Subcutaneous adipose tissue (tissue), 4 donors: ENCODE data around the gene PRKCB. TPM values are rescaled to one million over a fixed set of nuclear protein-coding genes. Genes with fewer than 3 reads are reported as not detected.

Source experiments
- total RNA-seq, 4 donors: library from RNA; depleted of rRNA; stranded (reverse); fragments of >200 nt; gene quantifications; one replicate each; pipeline ENCODE4 v1.1.0, GENCODE V29; 2016
- TF ChIP-seq, protein P1 (sequence below): fragments of 450-650 bp; IDR thresholded peaks from one replicate; pipeline ENCODE4 v1.5.1; 2016; ENCODE audit warnings: low read depth, mild to moderate bottlenecking, control low read depth, antibody characterized with exemption, moderate library complexity

PRKCB gene
- total RNA-seq, 4 donors from 2014 or later: 3.4 to 16.5 (median 5.7) TPM

DNA sequence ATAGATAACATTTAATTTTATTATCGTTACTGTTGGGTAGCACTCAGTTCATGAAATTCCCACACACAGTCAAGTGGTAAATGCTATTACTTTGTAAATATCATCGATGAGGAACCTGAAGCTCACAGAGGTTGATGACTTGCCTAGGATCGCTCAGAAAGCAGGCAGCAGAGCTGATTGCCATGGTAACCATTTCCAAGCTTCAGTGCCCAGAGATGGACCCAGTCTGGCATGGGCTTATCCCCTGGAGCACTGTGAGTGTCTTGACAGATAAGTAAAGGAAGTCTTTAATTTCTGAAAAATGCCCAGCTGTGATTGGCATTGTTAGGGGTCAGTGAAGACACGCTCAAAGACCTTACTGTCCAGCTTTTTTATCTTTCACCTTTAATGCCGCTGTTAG lies 95.0 kb downstream of the PRKCB start:
- TF ChIP-seq, protein P1, sequence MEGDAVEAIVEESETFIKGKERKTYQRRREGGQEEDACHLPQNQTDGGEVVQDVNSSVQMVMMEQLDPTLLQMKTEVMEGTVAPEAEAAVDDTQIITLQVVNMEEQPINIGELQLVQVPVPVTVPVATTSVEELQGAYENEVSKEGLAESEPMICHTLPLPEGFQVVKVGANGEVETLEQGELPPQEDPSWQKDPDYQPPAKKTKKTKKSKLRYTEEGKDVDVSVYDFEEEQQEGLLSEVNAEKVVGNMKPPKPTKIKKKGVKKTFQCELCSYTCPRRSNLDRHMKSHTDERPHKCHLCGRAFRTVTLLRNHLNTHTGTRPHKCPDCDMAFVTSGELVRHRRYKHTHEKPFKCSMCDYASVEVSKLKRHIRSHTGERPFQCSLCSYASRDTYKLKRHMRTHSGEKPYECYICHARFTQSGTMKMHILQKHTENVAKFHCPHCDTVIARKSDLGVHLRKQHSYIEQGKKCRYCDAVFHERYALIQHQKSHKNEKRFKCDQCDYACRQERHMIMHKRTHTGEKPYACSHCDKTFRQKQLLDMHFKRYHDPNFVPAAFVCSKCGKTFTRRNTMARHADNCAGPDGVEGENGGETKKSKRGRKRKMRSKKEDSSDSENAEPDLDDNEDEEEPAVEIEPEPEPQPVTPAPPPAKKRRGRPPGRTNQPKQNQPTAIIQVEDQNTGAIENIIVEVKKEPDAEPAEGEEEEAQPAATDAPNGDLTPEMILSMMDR: no peak

DNA sequence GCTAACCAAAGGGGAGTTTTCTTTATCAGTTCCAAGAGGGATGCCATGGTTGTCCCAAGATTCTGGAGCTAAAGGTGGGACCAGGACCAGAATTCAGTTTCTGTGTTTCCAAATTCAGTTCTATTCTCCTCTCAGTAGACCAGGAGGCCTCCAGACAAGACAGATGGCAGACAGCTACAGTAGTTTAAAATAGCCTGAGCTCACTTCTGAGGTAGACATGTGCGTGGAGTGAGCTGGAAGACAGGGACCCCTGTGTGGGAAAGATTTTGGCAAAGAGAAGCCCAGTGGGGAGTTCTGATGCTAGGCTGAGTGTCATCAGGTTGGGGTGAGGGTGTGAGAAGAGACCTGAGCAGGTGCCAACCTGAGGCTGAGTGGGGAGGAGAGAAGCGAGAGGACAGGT lies 95.4 kb downstream of the PRKCB start:
- TF ChIP-seq, protein P1: no peak

- TF ChIP-seq, protein P1: no peak
Observed at GRCh38 chr16:23934610-23935236, 98.9 kb downstream of the PRKCB start.

GRCh38 chr16:23940111-23940510 lies 104.3 kb downstream of the PRKCB start:
- TF ChIP-seq, protein P1: no peak

DNA sequence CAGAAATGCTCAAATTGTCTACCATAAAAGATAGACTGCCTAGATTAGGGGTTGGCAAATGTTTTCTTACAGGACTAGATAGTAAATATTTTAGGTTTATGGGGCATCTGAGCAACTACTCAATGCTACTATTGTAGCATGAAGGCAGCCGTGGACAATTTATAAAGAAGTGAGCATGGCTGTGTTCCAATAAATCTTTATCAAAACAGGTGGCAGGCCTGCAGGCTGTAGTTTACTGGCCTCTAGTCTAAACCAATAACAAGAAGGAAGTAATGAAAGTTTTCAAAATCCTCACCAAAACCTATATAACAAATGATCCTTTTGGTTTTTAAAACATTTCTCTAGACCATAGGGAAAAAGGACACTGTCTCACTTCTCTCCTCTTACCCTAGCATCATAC lies 105.2 kb downstream of the PRKCB start:
- TF ChIP-seq, protein P1: no peak

GRCh38 chr16:23941963-23942564 lies 106.3 kb downstream of the PRKCB start:
- TF ChIP-seq, protein P1: no peak

DNA sequence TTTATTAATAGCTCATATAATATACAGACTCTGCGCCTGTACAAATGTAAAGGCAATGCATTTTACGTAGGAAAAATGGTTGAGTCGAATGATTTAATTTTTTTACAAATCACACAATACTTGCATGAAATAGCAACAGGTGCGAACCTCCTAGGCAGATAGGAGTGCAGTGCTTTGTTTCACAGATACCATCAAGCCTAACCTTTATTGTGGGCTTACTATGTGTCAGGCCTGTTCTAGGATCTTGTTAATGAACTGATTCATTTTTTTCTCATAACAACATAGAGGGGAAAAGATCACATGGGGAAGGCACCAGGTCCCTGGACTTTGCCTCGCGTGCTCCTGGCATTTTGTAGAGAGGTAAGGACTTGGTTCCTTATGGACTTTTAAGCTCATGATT lies 107.8 kb downstream of the PRKCB start:
- TF ChIP-seq, protein P1: no peak
